Mucosa of descending colon (tissue), 3 donors: ENCODE data around the gene SLC29A2. TPM values are rescaled to one million over a fixed set of nuclear protein-coding genes. Genes with fewer than 3 reads are reported as not detected.

ENCODE experiments used
- ATAC-seq: fragments of 200-7000 bp; cut with Tn5 transposase; one replicate; pipeline ENCODE4 v1.9.1; 2020; ENCODE audit warnings: mild to moderate bottlenecking, moderate library complexity
- DNase-seq, 3 donors: peaks; one replicate each; pipeline ENCODE4 v3.0.0-alpha.2; 2020
- H3K36me3 ChIP-seq: fragments of 200-600 bp; one replicate; pipeline ENCODE4 v1.8.0; 2021; ENCODE audit warnings: low read depth, mild to moderate bottlenecking
- H3K4me1 ChIP-seq: fragments of 200-600 bp; one replicate; pipeline ENCODE4 v1.8.0; 2021; ENCODE audit warnings: low read depth, mild to moderate bottlenecking
- H3K4me3 ChIP-seq: fragments of 200-600 bp; one replicate; pipeline ENCODE4 v1.8.0; 2021; ENCODE audit warnings: mild to moderate bottlenecking
- H3K9me3 ChIP-seq: fragments of 200-600 bp; one replicate; pipeline ENCODE4 v1.8.0; 2021; ENCODE audit warnings: mild to moderate bottlenecking
- CTCF ChIP-seq: fragments of 200-600 bp; IDR thresholded peaks from one replicate; pipeline ENCODE4 v1.8.0; 2022; ENCODE audit warnings: antibody characterized with exemption, mild to moderate bottlenecking
- intact Hi-C, 2 donors: fragments of 100-400 bp; cut with DNase I in 1 of 2; cut with micrococcal nuclease in 1 of 2; formaldehyde crosslinking; loops; one replicate each; pipeline versions ENCODE4 v1.11.0 to v1.11.1; 2022; cut with DNase I, micrococcal nuclease
- total RNA-seq, 3 donors: library from RNA; stranded (reverse); fragmentation: NEBNext Ultra II Directional in 2 of 3; extraction: Animal tissue kit (Norgen Biotek cat#: 25700) in 2 of 3; gene quantifications; one replicate each; pipeline versions ENCODE4 v1.2.1 to v1.2.4, GENCODE V29; 2021 to 2023
- donor health status: DM: no; HTN: no; CAD: no; lungs with moderate emphysema.
- donor health status: DM: no; HTN: no; CAD: no.
- donor health status: DM: no; HTN: yes; CAD: no.

SLC29A2 gene
- total RNA-seq, 3 donors from 2014 or later, result 10.3 to 22.6 (median 14.9) TPM

GRCh38 chr11:66411323-66411722, 39.8 kb upstream of the SLC29A2 start:
- no peak for TF ChIP-seq CTCF
- intact Hi-C loops, result loop anchor here (10.0 kb wide), 2 partner anchors 263 to 273 kb away; partner anchors contain the start of gene RBM4B (in 1 of the 2)
- Histone ChIP-seq H3K4me3 (no peak overlapping the region), H3K36me3 (no peaks in the 10 kb centered on the region), H3K4me1 (peaks cover 2% of the 10 kb centered on the region), H3K9me3 (no peaks in the 10 kb centered on the region)
- DNase-seq (no peak), ATAC-seq (no peak)

- H3K4me1 ChIP-seq, result peaks cover 2% of the 10 kb centered on the region
- no peaks in the 10 kb centered on the region for H3K36me3 ChIP-seq
- no peak for TF ChIP-seq CTCF
- ATAC-seq (no peak), DNase-seq (no peak)
- H3K9me3 ChIP-seq, result no peaks in the 10 kb centered on the region
- no peak overlapping the region for H3K4me3 ChIP-seq
- intact Hi-C loops, result loop anchor here (10.0 kb wide), 2 partner anchors 265 to 275 kb away; partner anchors contain the start of gene RBM4B (in 1 of the 2)
These were observed 38.6 kb upstream of the SLC29A2 start for GRCh38 chr11:66410191-66410590.

GRCh38 chr11:66409226-66409625, 37.7 kb upstream of the SLC29A2 start:
- ATAC-seq, result no peak
- H3K4me3 ChIP-seq, result no peak overlapping the region
- intact Hi-C loops, result no loop called here

GRCh38 chr11:66408488-66409214, 37.1 kb upstream of the SLC29A2 start:
- DNase-seq (peak; percentile 85 to 96 (median 92)), ATAC-seq (peak; percentile 99)
- Histone ChIP-seq H3K4me1 (peaks cover 2% of the 10 kb centered on the region), H3K9me3 (no peaks in the 10 kb centered on the region), H3K36me3 (no peaks in the 10 kb centered on the region), H3K4me3 (no peak overlapping the region)
- intact Hi-C loops, result no loop called here
- TF ChIP-seq CTCF, result peak; percentile 100

More at GRCh38 chr11:66409226-66409625, 37.7 kb upstream of the SLC29A2 start:
- no peak for DNase-seq
- H3K9me3 ChIP-seq, result no peaks in the 10 kb centered on the region
- no peak for TF ChIP-seq CTCF
- no peaks in the 10 kb centered on the region for H3K36me3 ChIP-seq
- peaks cover 2% of the 10 kb centered on the region for H3K4me1 ChIP-seq

- peaks cover 2% of the 10 kb centered on the region for H3K4me1 ChIP-seq
- H3K9me3 ChIP-seq, result no peaks in the 10 kb centered on the region
- no peaks in the 10 kb centered on the region for H3K36me3 ChIP-seq
- intact Hi-C loops, result no loop called here
- ATAC-seq (no peak), DNase-seq (no peak)
- TF ChIP-seq CTCF, result no peak
- H3K4me3 ChIP-seq, result no peak overlapping the region
These were observed 36.1 kb upstream of the SLC29A2 start for GRCh38 chr11:66407651-66408050.
